ENCODE measurements around the gene NPAS2.
A peak's percentile ranks its signal among the peaks of the same experiment; 100 is the strongest.

The NPAS2 gene

GRCh38 chr2:100987536-100987935, 167.6 kb downstream of the NPAS2 start:
- DNase-seq (ENCODE audit: low read depth in 4 of 4, low spot score in 1 of 4), result no peak

- no peak for DNase-seq (ENCODE audit: low read depth in 4 of 4, low spot score in 1 of 4)
Observed at GRCh38 chr2:100987974-100988373, 168.0 kb downstream of the NPAS2 start.

- DNase-seq (ENCODE audit: low read depth in 4 of 4, low spot score in 1 of 4), result no peak
Observed at GRCh38 chr2:100988630-100989417, 168.9 kb downstream of the NPAS2 start.

DNA sequence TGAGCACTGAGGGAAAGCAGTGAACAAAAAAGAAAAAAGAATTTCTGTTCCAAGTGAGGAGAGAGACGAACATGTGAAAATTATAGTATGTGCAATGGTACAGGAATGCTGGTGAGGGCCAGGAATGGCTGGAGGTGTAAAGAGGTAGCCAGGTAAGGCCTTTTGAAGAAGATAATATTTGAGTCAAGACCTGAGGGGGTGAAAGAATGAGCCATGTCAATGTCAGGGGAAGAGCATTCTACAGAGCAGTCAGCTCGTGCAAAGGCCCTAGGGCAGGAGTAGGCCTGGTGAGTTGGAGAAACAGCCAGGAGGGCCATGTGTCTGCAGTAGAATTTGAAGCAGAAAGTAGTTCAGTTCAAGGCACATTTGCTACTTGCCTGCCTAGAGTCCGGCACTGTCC, 169.7 kb downstream of the NPAS2 start:
- DNase-seq (ENCODE audit: low read depth in 4 of 4, low spot score in 1 of 4), result no peak

DNA sequence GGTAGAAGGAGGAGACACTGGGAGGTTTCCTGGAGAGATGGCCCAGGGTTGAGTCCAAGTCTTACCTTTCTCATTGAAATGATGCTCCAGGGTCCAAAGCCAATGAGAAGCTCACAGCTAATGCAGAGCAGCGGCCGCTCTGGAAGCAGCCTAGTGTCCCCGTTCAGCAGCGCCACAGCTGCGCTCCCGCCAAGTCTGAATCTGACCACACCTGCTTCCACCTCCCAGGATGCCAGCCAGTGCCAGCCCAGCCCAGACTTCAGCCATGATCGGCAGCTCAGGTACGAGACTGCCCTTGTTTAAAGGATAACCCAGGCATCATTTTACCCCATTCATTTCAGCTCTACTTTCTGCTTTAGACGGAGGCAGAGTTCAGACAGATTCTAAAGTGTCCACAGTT, 170.2 kb downstream of the NPAS2 start:
- no peak for DNase-seq (ENCODE audit: low read depth in 4 of 4, low spot score in 1 of 4)

- DNase-seq (ENCODE audit: low read depth in 4 of 4, low spot score in 1 of 4), result no peak
Observed at GRCh38 chr2:100990650-100991403, 170.9 kb downstream of the NPAS2 start.

DNA sequence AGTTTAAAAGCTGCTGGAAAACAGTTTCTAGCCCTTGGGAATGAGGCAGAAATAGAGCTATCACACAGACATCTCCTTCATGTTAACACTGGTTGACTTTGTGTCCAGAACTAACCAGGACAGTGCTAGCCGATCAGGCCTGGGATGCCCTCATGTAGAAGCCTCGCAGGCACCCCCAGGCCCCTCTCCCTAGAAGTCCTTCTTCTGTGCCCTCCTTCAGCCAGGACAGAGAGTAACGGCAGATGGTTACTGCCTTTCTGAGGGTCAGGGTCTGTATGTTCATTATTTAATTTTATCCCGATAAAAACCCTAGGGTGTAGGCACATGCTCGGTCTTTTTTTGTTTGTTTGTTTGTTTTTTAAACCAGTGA, 171.4 kb downstream of the NPAS2 start:
- no peak for DNase-seq (ENCODE audit: low read depth in 4 of 4, low spot score in 1 of 4)

GRCh38 chr2:100992262-100992661, 172.3 kb downstream of the NPAS2 start:
- no peak for DNase-seq (ENCODE audit: low read depth in 4 of 4, low spot score in 1 of 4)

- DNase-seq (ENCODE audit: low read depth in 4 of 4, low spot score in 1 of 4), result no peak
Observed at GRCh38 chr2:100993294-100993693, 173.4 kb downstream of the NPAS2 start.

GRCh38 chr2:100995309-100996075, 175.6 kb downstream of the NPAS2 start:
- no peak for DNase-seq (ENCODE audit: low read depth in 4 of 4, low spot score in 1 of 4)

DNA sequence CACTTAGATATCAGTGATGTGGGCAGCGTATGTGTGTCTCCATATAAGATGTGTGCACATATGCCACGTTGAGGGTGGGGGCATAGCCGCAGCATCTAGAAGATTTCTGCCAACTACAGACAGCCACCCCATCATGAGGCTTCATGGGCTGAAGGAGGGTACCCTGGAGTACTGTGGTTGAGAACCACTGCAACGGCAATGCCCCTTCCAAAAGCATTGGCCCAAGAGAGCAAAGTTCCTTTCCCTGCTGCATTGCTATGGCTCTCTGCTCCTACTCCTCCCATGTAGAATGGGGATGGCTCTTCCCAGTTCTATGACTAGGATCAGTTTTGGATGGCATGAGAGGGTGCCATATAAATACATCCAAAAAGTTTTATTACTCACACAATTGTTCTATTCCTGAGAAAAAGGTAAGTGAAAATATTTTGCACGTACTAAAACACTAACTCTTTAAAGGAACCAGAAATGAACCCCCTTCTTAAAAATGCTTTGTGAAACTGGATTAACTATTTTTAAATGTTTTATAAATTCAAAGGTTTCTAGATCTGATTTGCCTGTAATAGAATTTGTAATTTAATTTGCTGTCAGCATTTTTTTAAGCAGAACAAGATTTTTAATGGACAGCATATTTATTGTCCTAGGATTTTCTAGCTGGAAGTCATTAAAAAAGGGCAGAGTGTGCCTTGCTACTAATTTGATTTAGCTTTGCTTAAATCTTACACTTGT, 177.7 kb downstream of the NPAS2 start:
- DNase-seq (ENCODE audit: low read depth in 4 of 4, low spot score in 1 of 4), result no peak

DNA sequence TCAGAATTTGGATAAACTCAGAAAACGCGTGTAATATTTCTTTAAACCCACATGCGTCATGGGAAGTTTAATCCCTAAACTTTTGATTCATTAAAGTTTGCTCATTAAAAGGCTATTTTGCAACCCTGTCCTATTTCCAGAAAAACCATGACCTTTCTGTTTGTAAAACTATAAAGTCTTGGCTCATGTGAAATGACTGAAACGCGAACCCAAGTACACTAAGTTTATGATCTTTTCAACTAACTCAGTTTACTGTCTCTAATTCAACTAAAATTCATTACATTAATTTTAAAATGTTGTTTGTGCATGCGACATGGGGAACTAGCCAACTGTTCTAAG, 178.3 kb downstream of the NPAS2 start:
- no peak for DNase-seq (ENCODE audit: low read depth in 4 of 4, low spot score in 1 of 4)

DNA sequence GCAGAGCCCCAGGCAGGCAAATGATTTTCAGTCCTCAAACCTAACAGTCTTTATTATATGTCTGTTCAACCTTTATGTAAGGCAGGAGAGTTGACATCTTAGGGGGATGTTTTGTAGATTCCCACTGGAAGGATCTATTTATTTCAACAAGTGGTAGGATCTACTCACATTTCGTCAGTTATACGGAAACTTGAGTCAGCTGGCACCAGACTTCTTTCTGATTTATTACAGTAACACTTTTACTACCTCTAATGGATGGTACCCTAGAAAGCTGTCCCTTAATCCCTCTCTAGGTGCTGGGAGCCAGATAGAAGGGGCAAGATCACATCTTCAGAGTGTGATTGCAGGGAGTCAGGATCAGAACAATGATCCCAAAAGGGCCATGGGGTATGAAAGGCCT, 180.1 kb downstream of the NPAS2 start:
- DNase-seq (ENCODE audit: low read depth in 4 of 4, low spot score in 1 of 4), result no peak

- peak; percentile 92 to 96 (median 96) for DNase-seq (ENCODE audit: low read depth in 4 of 4, low spot score in 1 of 4)
Observed at GRCh38 chr2:101001691-101002561, 182.0 kb downstream of the NPAS2 start, which contains the start of gene RPL31. RPL31 (plus strand) TSS chr2:101002289; CDS start chr2:101002702, 413 bp downstream.

DNA sequence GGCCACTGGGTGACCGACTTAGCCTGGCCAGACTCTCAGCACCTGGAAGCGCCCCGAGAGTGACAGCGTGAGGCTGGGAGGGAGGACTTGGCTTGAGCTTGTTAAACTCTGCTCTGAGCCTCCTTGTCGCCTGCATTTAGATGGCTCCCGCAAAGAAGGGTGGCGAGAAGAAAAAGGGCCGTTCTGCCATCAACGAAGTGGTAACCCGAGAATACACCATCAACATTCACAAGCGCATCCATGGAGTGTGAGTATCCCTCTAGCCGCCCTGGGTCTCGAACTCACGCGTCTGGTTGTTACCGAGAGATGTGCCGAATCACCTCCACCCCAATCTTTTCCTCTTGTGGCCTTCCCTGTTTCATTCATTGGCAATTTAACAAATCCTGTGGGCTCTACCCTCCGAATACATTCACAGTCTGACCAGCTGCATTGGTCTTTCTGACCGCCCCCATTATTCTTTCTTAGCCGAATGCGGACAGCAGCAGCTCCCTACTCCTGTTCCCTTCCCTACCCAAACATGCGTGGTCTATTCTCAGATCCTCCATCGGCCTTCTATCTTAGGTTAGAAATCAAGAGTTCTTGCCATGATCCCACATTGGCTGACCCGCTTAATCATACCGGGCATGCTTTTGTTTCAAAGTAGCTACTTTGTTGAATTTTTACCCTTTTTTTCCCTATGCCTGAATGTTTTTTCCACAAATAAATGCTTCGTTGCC, 182.8 kb downstream of the NPAS2 start:
- no peak for DNase-seq (ENCODE audit: low read depth in 4 of 4, low spot score in 1 of 4)

DNA sequence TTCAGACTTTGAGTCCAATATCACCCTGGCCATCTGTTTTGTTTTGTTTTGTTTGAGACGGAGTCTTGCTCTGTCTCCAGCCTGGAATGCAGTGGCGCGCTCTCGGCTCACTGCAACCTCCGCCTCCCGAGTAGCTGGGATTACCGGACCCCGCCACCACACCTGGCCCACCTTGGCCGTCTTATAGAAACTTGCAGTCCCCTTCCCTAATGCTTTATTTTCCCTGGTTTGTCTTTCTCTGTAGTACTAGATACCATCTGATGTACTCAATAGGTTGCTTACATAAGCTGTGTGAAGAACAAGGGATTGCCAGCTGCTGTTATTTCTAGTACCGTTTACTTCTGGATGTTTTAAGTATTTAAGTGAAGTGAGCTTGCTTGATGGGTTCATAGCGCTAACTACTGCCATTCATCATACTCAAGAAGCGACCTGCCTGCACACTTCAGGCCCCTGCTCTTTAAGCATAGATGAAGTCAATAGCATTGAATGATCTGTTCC, 183.4 kb downstream of the NPAS2 start:
- no peak for DNase-seq (ENCODE audit: low read depth in 4 of 4, low spot score in 1 of 4)

GRCh38 chr2:101004620-101005325, 184.8 kb downstream of the NPAS2 start:
- DNase-seq (ENCODE audit: low read depth in 4 of 4, low spot score in 1 of 4), result no peak

GRCh38 chr2:101006065-101006715, 186.3 kb downstream of the NPAS2 start:
- no peak for DNase-seq (ENCODE audit: low read depth in 4 of 4, low spot score in 1 of 4)
